Activated naive CD8-positive, alpha-beta T cell treated with anti-CD3 and anti-CD28 coated beads for 36 hours (primary cell): Measurements from ENCODE around the gene EXOC3. TPM values are rescaled to one million over a fixed set of nuclear protein-coding genes. Genes with fewer than 3 reads are reported as not detected.
"Not testable (repeated sequence)": the region's sequence is repeated elsewhere in the genome, so short reads cannot be mapped to it uniquely, and the experiment has no call there.

ENCODE experiments used
- DNase-seq: peaks from one replicate; pipeline ENCODE4 v3.0.0; 2021
- H3K27ac Mint-ChIP-seq: one replicate; pipeline ENCODE4 v1.8.0; 2022; ENCODE audit warnings: mild to moderate bottlenecking, moderate library complexity, mixed read lengths
- H3K27me3 Mint-ChIP-seq: one replicate; pipeline ENCODE4 v1.8.0; 2022; ENCODE audit warnings: mild to moderate bottlenecking, mixed read lengths
- H3K36me3 Mint-ChIP-seq: one replicate; pipeline ENCODE4 v1.8.0; 2021; ENCODE audit warnings: mild to moderate bottlenecking, mixed read lengths
- H3K4me1 Mint-ChIP-seq: one replicate; pipeline ENCODE4 v1.8.0; 2021; ENCODE audit warnings: mixed read lengths
- H3K4me3 Mint-ChIP-seq: one replicate; pipeline ENCODE4 v1.8.0; 2022; ENCODE audit warnings: mild to moderate bottlenecking, moderate library complexity, mixed read lengths
- H3K9me3 Mint-ChIP-seq: one replicate; pipeline ENCODE4 v1.8.0; 2022; ENCODE audit warnings: mixed read lengths
- total RNA-seq, 2 experiments: library from RNA; stranded (reverse); gene quantifications; one replicate each; pipeline ENCODE4 v1.2.3, GENCODE V29; 2021

Gene EXOC3
- 10 to 100 TPM; 58.2 to 61.2 TPM for total RNA-seq

- Mint-ChIP-seq H3K4me3 (peak within 1 kb of the TSS; percentile 99), H3K27ac (peak within 1 kb of the TSS; percentile 96), H3K36me3 (peaks cover 25% of the 10 kb centered on the region), H3K9me3 (no peaks in the 10 kb centered on the region), H3K4me1 (peaks cover 33% of the 10 kb centered on the region), H3K27me3 (no peaks in the 10 kb centered on the region)
- peak; percentile 81 for DNase-seq
Measured at GRCh38 chr5:442335-443238, at the start of gene EXOC3. Gene EXOC3, plus strand, starts transcription at chr5:443176. Its CDS starts 3,030 bp downstream, at chr5:446206.

DNA sequence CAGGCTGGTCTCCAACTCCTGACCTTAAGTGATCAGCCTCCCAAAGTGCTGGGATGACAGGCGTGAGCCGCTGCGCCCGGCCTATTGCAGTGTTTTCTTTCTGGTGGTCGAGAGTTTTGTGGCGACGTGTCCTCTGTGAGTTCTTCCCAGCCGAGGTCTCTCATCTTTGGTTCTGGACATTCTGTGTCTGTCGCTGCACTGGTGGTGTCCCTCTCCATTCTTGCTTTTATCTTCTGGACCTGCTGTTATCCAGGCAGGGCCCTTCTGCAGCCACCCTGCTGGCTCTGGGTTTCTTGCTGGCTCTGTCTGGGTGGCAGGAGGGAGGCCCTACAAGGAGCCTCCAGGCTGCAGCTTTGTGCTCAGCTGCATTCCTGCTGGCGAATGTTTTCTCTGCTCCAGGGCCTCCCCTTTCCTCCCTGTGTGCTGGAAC, 49.1 kb upstream of the EXOC3 start:
- Mint-ChIP-seq H3K4me1 (peaks cover 40% of the 10 kb centered on the region), H3K36me3 (peaks cover 34% of the 10 kb centered on the region), H3K9me3 (no peaks in the 10 kb centered on the region), H3K4me3 (peak overlapping the region; percentile 80), H3K27ac (peak overlapping the region; percentile 93), H3K27me3 (peaks cover 3% of the 10 kb centered on the region)
- no peak for DNase-seq

GRCh38 chr5:394671-395155, 48.3 kb upstream of the EXOC3 start:
- no peak for DNase-seq
- peaks cover 46% of the 10 kb centered on the region for H3K4me1 Mint-ChIP-seq
- peaks cover 35% of the 10 kb centered on the region for H3K36me3 Mint-ChIP-seq
- peaks cover 3% of the 10 kb centered on the region for H3K27me3 Mint-ChIP-seq
- no peaks in the 10 kb centered on the region for H3K9me3 Mint-ChIP-seq
- peak overlapping the region; percentile 46 for H3K4me3 Mint-ChIP-seq
- peak overlapping the region; percentile 69 for H3K27ac Mint-ChIP-seq

DNA sequence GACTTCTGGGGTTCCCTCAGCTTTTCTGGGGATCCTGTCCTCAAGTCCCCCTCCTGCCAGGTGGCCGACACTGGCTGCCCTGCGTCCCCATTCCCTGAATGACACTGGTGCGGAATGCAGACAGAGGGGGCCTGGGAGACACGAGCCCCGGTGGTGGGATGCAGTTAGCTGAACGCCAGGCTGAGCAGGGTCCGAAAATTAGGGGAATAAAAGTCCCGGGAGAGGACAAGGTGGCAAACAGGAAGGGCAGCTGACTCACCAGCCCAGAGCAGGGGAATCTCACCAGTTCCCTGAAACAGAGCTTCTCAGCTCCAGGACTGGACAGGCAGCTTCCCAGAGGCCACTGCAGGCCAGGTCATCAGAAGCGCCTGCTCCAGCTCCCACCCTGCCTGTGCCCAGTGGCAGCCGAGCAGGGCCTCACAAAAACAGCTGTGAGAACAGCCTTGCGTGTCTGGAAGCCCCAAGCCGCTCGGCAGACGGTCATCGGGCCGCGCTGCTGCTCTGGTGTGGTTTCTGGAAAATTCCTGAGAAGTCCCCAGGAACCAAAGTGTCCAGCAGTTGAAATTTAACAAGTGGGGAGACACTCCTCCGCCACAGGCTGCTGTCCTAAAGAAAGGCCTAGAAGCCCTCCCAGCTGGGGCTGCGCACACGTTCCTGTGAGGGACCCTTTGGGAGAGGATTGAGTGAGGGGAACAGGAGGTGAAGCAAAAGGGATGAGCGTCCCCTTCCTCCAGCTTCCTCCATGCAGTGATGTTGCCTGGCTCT, 47.6 kb upstream of the EXOC3 start:
- no peaks in the 10 kb centered on the region for H3K9me3 Mint-ChIP-seq

DNA sequence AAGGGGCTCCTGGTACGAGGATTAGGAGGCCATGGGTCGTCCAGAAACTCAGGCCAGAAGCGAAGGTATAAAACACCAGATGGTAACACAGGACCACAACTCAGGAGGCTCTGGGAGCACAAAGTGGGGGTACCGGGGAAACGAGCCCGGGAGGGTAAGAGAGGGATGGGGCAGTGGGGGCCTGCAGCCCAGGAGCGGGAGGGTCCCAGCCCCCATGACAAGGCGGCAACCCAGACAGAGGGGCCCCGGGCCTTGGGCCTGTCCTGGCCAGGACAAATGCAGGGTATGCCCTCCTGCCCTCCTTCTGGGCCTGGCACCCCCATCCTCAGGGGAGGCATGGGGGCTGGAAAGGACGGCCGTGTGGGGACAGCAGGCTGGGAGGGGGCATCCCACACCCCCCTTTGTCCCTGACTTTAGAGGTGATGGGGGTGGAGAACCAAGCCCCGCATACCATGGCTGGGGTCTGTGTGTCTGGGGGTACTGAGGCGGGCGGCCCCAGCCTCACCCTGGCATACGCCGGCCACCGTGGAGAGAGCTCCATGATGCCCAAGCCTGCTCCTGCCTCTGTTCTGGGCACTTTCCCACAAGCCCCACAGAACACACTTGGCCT, 47.0 kb upstream of the EXOC3 start:
- Mint-ChIP-seq H3K4me3 (peak overlapping the region; percentile 14), H3K9me3 (no peaks in the 10 kb centered on the region), H3K27ac (no peak overlapping the region), H3K4me1 (peaks cover 44% of the 10 kb centered on the region), H3K36me3 (peaks cover 35% of the 10 kb centered on the region), H3K27me3 (peaks cover 4% of the 10 kb centered on the region)
- DNase-seq = no peak

More for the DNA sequence above, 47.6 kb upstream of the EXOC3 start:
- Mint-ChIP-seq H3K27ac (peak overlapping the region; percentile 69), H3K27me3 (peaks cover 6% of the 10 kb centered on the region), H3K4me3 (peak overlapping the region; percentile 46), H3K36me3 (peaks cover 36% of the 10 kb centered on the region), H3K4me1 (peaks cover 47% of the 10 kb centered on the region)
- no peak for DNase-seq

DNA sequence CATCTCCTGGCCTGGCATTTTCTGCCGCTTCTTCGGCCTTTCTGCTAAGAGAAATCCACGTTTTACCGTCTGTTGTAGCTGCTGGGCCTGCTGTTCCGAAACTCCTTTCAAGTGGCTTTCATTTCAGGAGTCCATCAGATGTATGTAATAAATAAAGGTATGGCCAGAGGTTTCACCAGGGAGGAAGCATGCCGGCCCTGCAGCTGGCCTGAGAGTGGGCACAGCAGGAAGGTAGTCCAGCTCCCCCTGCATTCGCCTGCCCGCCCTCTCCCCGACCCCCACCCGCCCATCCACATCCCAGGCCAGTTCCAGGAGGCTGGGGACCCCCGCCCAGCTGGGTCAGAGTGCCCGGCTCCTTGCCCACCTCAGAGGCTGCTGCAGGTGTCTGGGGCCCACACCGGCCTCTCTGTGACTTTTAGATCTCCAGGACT, 46.4 kb upstream of the EXOC3 start:
- Mint-ChIP-seq H3K36me3 (peaks cover 39% of the 10 kb centered on the region), H3K4me3 (no peak overlapping the region), H3K27me3 (peaks cover 3% of the 10 kb centered on the region), H3K4me1 (peaks cover 42% of the 10 kb centered on the region), H3K9me3 (no peaks in the 10 kb centered on the region), H3K27ac (no peak overlapping the region)
- no peak for DNase-seq

DNA sequence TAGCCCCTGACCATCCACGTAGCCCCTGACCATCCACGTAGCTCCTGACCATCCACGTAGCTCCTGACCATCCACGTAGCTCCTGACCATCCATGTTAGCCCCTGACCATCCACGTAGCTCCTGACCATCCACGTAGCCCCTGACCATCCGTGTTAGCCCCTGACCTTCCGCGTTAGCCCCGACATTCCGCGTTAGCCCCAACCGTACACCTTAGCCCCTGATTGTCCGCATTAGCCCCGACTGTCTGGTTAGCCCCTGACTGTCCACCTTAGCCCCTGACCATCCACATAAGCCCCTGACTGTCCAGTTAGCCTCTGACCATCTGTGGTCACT, 44.9 kb upstream of the EXOC3 start:
- not testable (repeated sequence) for H3K9me3 Mint-ChIP-seq, H3K27ac Mint-ChIP-seq, H3K4me3 Mint-ChIP-seq, H3K27me3 Mint-ChIP-seq, DNase-seq
- Mint-ChIP-seq H3K4me1 (peaks cover 45% of the 10 kb centered on the region), H3K36me3 (peaks cover 50% of the 10 kb centered on the region)

- DNase-seq = no peak
- Mint-ChIP-seq H3K27ac (peak overlapping the region; percentile 90), H3K4me3 (no peak overlapping the region), H3K36me3 (peaks cover 48% of the 10 kb centered on the region), H3K4me1 (peaks cover 42% of the 10 kb centered on the region), H3K27me3 (peaks cover 3% of the 10 kb centered on the region), H3K9me3 (no peaks in the 10 kb centered on the region)
Measured at GRCh38 chr5:398475-399295, 44.3 kb upstream of the EXOC3 start.

DNA sequence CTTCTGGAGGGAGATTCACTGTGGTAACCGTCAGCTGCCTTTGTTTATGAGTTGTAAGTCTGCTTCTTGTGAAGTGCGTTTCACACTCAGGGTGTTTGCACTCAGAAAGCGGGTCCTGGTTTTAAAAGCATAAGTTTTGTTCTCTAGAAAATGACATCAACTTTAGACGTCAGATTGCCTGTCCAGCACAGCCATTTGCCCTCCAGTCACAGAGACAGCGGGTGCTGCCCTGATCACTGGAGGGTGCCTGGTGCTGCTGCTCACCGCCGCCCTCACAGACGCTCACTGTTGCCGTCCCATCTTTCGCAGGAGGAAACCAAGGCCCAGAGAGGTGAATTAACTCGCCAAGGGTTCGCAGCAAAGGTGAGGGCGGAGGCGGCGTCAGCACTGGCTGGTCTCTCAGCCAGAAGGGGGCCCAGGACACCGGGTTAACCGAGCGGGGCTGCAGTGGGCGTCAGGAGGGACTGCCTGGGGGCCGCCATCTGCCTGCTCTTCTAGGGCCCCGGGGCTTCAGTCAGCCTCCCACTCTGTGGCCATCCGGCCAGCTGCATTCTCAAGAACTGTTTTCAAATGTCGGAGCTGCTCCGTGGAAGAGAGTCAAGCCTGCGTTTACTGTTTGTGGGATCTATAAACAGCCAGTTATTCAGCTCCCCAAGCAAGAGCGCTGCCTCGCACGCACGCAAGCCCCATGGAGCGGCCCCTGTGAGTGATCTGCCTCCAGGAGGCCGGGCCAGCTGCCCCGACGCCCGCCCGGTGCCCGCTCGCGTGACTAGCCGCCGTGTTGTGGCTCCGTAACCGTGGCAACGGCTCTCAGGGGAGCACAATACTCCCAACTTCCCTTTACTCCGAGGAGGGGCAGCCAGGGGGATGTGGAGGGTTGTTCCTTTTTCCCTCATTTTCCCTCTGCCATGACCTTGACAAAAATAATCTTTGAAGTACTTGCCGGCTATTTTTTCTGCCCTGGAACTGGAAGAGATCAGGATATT, 43.4 kb upstream of the EXOC3 start:
- no peaks in the 10 kb centered on the region for H3K9me3 Mint-ChIP-seq

GRCh38 chr5:400282-401145, 42.5 kb upstream of the EXOC3 start:
- Mint-ChIP-seq H3K4me1 (peaks cover 42% of the 10 kb centered on the region), H3K36me3 (peaks cover 56% of the 10 kb centered on the region), H3K27ac (peak overlapping the region; percentile 90), H3K9me3 (no peaks in the 10 kb centered on the region), H3K4me3 (peak overlapping the region; percentile 22), H3K27me3 (peaks cover 9% of the 10 kb centered on the region)
- DNase-seq = no peak

More for the DNA sequence above, 43.4 kb upstream of the EXOC3 start:
- H3K27me3 Mint-ChIP-seq = peaks cover 9% of the 10 kb centered on the region
- peaks cover 56% of the 10 kb centered on the region for H3K36me3 Mint-ChIP-seq
- peaks cover 45% of the 10 kb centered on the region for H3K4me1 Mint-ChIP-seq
- H3K4me3 Mint-ChIP-seq = peak overlapping the region; percentile 57
- DNase-seq = peak; percentile 84
- H3K27ac Mint-ChIP-seq = peak overlapping the region; percentile 90

DNA sequence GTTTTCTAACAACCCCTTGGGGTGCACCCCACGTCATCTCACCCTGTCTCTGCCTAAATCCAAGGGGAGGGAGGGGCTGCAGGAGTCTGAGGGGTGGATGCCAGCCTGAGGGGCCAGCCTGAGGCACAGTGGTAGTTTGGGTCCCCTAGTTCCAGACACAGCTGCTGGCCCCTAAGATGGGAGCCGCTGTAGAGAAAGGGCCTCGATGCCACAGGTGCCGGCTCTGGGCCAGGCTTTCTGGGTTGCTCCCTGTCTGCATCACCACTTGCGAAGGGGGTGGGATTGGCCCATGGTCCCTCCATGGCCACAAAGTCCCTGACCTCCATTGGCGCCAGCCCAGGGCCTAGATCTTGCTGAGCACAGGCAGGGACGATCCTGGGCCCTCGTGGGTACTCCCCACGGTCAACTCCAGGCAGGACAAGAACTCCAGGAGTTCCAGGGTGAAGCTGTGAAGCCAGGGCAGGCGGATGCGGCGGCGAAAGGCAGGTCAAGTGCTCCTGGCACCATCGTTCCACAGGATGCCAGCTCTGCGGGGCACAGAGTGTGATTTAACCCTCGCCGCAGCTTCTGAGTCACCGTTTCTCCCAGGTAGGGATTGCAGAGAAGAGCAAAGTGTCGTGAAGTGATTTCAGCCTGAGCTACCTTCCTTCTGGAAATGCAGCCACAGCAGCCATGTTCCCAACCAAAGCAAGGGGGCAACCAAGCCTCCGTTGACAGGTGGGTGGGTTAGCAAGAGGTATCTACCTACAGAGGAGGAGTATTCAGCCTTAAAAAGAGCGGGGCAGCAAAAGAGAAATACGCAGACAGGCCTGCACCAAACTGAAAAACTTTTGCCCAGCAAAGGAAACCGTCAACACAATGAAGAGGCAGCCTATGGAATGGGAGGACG, 41.6 kb upstream of the EXOC3 start:
- Mint-ChIP-seq H3K9me3 (no peaks in the 10 kb centered on the region), H3K27me3 (peaks cover 9% of the 10 kb centered on the region), H3K4me3 (no peak overlapping the region), H3K36me3 (peaks cover 59% of the 10 kb centered on the region), H3K27ac (peak overlapping the region; percentile 74), H3K4me1 (peaks cover 42% of the 10 kb centered on the region)
- no peak for DNase-seq

DNA sequence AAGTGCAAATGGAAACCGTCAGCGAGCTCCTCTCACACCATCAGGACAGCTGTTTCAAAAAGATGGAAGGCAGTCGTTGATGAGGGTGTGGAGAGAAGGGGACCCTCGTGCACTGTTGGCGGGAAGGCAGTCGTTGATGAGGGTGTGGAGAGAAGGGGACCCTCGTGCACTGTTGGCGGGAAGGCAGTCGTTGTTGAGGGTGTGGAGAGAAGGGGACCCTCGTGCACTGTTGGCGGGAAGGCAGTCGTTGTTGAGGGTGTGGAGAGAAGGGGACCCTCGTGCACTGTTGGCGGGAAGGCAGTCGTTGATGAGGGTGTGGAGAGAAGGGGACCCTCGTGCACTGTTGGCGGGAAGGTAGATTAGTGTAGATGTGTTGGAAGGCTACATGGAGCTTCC, 40.8 kb upstream of the EXOC3 start:
- H3K36me3 Mint-ChIP-seq = peaks cover 57% of the 10 kb centered on the region
- DNase-seq = not testable (repeated sequence)
- H3K4me1 Mint-ChIP-seq = peaks cover 42% of the 10 kb centered on the region

More for the DNA sequence above, 40.8 kb upstream of the EXOC3 start:
- not testable (repeated sequence) for H3K9me3 Mint-ChIP-seq, H3K27ac Mint-ChIP-seq, H3K4me3 Mint-ChIP-seq, H3K27me3 Mint-ChIP-seq
